Loucy (cell line): ENCODE measurements around the gene INS.
A peak's percentile ranks its signal among the peaks of the same experiment; 100 is the strongest.

Source experiments
- EZH2phosphoT487 ChIP-seq: fragments of 200-600 bp; IDR thresholded peaks from 2 replicates; pipeline ENCODE4 v1.6.1; 2018; ENCODE audit warnings: antibody characterized with exemption, mild to moderate bottlenecking, moderate library complexity, borderline replicate concordance
- TF ChIP-seq, protein P1 (sequence below): fragments of 200-600 bp; sonication (generic); conservative IDR thresholded peaks from 2 replicates; pipeline ENCODE4 v1.5.1; 2014; ENCODE audit warnings: mild to moderate bottlenecking, antibody characterized with exemption, low read length

DNA sequence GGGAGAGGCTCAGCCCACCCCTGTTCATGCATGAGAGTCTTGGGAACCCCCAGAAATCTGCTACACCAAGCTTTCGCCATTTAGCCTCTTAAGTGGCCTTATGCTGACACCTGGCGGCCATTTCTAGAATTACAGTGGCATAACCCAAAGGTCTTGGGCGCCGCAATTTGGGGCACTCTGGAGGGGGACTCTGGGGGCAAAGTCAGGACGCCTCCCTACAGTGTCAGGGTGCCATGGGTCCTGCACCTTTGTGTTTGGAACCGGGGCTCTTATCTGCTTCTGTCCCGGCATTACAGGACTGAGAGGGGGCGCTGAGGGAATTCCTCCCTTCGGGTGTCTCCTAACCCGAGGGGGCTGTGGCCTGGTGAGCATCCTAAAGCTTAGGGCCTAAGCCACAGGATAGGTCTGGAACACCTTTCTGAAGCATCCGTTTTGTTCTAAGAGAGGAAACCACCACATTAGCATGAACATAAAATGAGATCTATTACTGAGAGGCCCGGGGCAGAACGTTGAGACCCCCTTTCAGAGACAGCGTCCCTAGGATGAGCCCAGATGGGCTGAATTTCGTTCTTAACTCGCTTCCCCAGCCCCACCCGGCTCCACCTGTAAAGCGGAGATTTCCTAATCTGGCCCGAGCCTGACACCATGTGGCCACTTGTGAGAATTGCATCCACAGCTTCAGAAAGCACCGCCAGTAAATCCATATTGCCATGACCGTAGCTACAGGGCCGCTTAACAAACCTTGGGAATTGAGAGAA is 9.3 kb downstream of the INS start:
- TF ChIP-seq, protein P1, sequence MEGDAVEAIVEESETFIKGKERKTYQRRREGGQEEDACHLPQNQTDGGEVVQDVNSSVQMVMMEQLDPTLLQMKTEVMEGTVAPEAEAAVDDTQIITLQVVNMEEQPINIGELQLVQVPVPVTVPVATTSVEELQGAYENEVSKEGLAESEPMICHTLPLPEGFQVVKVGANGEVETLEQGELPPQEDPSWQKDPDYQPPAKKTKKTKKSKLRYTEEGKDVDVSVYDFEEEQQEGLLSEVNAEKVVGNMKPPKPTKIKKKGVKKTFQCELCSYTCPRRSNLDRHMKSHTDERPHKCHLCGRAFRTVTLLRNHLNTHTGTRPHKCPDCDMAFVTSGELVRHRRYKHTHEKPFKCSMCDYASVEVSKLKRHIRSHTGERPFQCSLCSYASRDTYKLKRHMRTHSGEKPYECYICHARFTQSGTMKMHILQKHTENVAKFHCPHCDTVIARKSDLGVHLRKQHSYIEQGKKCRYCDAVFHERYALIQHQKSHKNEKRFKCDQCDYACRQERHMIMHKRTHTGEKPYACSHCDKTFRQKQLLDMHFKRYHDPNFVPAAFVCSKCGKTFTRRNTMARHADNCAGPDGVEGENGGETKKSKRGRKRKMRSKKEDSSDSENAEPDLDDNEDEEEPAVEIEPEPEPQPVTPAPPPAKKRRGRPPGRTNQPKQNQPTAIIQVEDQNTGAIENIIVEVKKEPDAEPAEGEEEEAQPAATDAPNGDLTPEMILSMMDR = peak; percentile 67
- no peak for TF ChIP-seq EZH2phosphoT487
